Measurements from ENCODE around the gene NRSN2.

The NRSN2 gene

GRCh38 chr20:399182-399707, 52.3 kb downstream of the NRSN2 start:
- no peak for DNase-seq

GRCh38 chr20:400128-400453, 53.2 kb downstream of the NRSN2 start:
- DNase-seq = peak; percentile 20

- DNase-seq = no peak
Measured at GRCh38 chr20:400454-401275, 53.8 kb downstream of the NRSN2 start.

GRCh38 chr20:401682-402495, 55.0 kb downstream of the NRSN2 start:
- DNase-seq = no peak

GRCh38 chr20:402496-402885, 55.6 kb downstream of the NRSN2 start:
- no peak for DNase-seq

- DNase-seq = no peak
Measured at GRCh38 chr20:402898-403581, 56.1 kb downstream of the NRSN2 start.

- DNase-seq = no peak
Measured at GRCh38 chr20:403582-403957, 56.7 kb downstream of the NRSN2 start.

- no peak for DNase-seq
Measured at GRCh38 chr20:404088-404487, 57.2 kb downstream of the NRSN2 start.
